Esophagus squamous epithelium (tissue), 5 donors: ENCODE results near the gene FAM3D. TPM values are rescaled to one million over a fixed set of nuclear protein-coding genes. Genes with fewer than 3 reads are reported as not detected.
A peak's percentile ranks its signal among the peaks of the same experiment; 100 is the strongest.

Source experiments
- DNase-seq: peaks from one replicate; lab custom pipeline; 2025; lab: John Stamatoyannopoulos, UW
- H3K27ac ChIP-seq, 4 donors: fragments of 200-600 bp; sonication (generic); one replicate each; pipeline ENCODE4 v1.5.1; 2016 to 2019; ENCODE audit warnings: mild to moderate bottlenecking in 1 of 4
- H3K27me3 ChIP-seq, 4 donors: fragments of 200-600 bp; sonication (generic); 1 replicate in 3 of 4; 2 replicates in 1 of 4; pipeline versions ENCODE4 v1.5.1 to v1.6.0; 2017 to 2021; ENCODE audit warnings: antibody characterized with exemption in 1 of 4
- H3K36me3 ChIP-seq, 3 donors: fragments of 200-600 bp; sonication (generic); one replicate each; pipeline ENCODE4 v1.5.1; 2016 to 2019
- H3K4me1 ChIP-seq, 3 donors: fragments of 200-600 bp; sonication (generic); one replicate each; pipeline ENCODE4 v1.5.1; 2017 to 2019
- H3K4me3 ChIP-seq, 4 donors: fragments of 200-600 bp; sonication (generic); 1 replicate in 3 of 4; 2 replicates in 1 of 4; pipeline ENCODE4 v1.5.1; 2016 to 2019; ENCODE audit warnings: mild to moderate bottlenecking in 2 of 4, moderate library complexity in 1 of 4
- H3K9me3 ChIP-seq, 3 donors: fragments of 200-600 bp; sonication (generic); one replicate each; pipeline ENCODE4 v1.5.1; 2016 to 2019
- POLR2A ChIP-seq, 4 donors: fragments of 450-650 bp; IDR thresholded peaks; one replicate each; pipeline ENCODE4 v1.6.1; 2017; ENCODE audit warnings: antibody characterized with exemption in 4 of 4, mild to moderate bottlenecking in 4 of 4, moderate library complexity in 3 of 4
- WGBS, 2 donors: methylation state at CpG; one replicate each; pipeline ENCODE4 v1.1.5; 2018; 5-methylcytosine and 5-hydroxymethylcytosine counted together
- intact Hi-C: fragments of 100-400 bp; cut with DNase I; formaldehyde crosslinking; loops from one replicate; pipeline ENCODE4 v1.15.0; 2022
- total RNA-seq, 4 donors: library from RNA; depleted of rRNA; stranded (reverse); fragments of >200 nt; gene quantifications; one replicate each; pipeline ENCODE4 v1.1.0, GENCODE V29; 2016
- TF ChIP-seq, protein P1 (sequence below), 6 experiments: fragments of 450-650 bp in 4 of 6; fragments of 200-600 bp in 2 of 6; sonication (generic) in 2 of 6; IDR thresholded peaks; one replicate each; pipeline ENCODE4 v1.5.1; 2016 to 2019; ENCODE audit warnings: antibody characterized with exemption in 6 of 6, mild to moderate bottlenecking in 4 of 6, moderate library complexity in 4 of 6
- donor health status: DM: yes; HTN: yes; CAD: no.

Gene FAM3D
- total RNA-seq, 4 donors from 2014 or later: 84.3 to 214 (median 128) TPM

- no peaks in the 10 kb centered on the region for H3K36me3 ChIP-seq
- intact Hi-C loops: no loop called here
- H3K27ac ChIP-seq: no peak overlapping the region
- H3K27me3 ChIP-seq: no peaks in the 10 kb centered on the region
- no peaks in the 10 kb centered on the region for H3K9me3 ChIP-seq
- peaks cover 4 to 30% (median 6%) of the 10 kb centered on the region in 3 donors for H3K4me1 ChIP-seq
- H3K4me3 ChIP-seq: no peak overlapping the region
- TF ChIP-seq POLR2A (IDR thresholded peaks at IDR 0.05): no peak
- TF ChIP-seq, protein P1, sequence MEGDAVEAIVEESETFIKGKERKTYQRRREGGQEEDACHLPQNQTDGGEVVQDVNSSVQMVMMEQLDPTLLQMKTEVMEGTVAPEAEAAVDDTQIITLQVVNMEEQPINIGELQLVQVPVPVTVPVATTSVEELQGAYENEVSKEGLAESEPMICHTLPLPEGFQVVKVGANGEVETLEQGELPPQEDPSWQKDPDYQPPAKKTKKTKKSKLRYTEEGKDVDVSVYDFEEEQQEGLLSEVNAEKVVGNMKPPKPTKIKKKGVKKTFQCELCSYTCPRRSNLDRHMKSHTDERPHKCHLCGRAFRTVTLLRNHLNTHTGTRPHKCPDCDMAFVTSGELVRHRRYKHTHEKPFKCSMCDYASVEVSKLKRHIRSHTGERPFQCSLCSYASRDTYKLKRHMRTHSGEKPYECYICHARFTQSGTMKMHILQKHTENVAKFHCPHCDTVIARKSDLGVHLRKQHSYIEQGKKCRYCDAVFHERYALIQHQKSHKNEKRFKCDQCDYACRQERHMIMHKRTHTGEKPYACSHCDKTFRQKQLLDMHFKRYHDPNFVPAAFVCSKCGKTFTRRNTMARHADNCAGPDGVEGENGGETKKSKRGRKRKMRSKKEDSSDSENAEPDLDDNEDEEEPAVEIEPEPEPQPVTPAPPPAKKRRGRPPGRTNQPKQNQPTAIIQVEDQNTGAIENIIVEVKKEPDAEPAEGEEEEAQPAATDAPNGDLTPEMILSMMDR (IDR thresholded peaks at IDR 0.05): no peak
- DNase-seq: no peak
- 88 to 100% methylated on average over 1 to 5 of the region's 7 CpGs for WGBS, 2 donors
Observed at GRCh38 chr3:58613236-58614132, 53.1 kb downstream of the FAM3D start.

- DNase-seq: no peak
- Histone ChIP-seq H3K27me3 (no peaks in the 10 kb centered on the region), H3K36me3 (no peaks in the 10 kb centered on the region), H3K27ac (no peak overlapping the region), H3K4me3 (no peak overlapping the region), H3K4me1 (peaks cover 0 to 30% (median under 1%) of the 10 kb centered on the region in 3 donors), H3K9me3 (no peaks in the 10 kb centered on the region)
- intact Hi-C loops: no loop called here
- TF ChIP-seq POLR2A (IDR thresholded peaks at IDR 0.05): no peak
- TF ChIP-seq, protein P1 (IDR thresholded peaks at IDR 0.05): no peak
- 80 to 88% methylated on average over 9 of the region's 9 CpGs for WGBS, 2 donors
Observed at GRCh38 chr3:58612830-58613229, 53.7 kb downstream of the FAM3D start.

GRCh38 chr3:58609990-58610389, 56.6 kb downstream of the FAM3D start:
- DNase-seq: no peak
- no peaks in the 10 kb centered on the region for H3K9me3 ChIP-seq
- no peaks in the 10 kb centered on the region for H3K27me3 ChIP-seq
- 80 to 85% methylated on average over 4 of the region's 7 CpGs for WGBS, 2 donors
- TF ChIP-seq, protein P1 (IDR thresholded peaks at IDR 0.05): no peak
- no peak for TF ChIP-seq POLR2A (IDR thresholded peaks at IDR 0.05)
- H3K4me1 ChIP-seq: peaks cover 0 to 22% (median 0%) of the 10 kb centered on the region in 3 donors
- no peaks in the 10 kb centered on the region for H3K36me3 ChIP-seq
- H3K27ac ChIP-seq: no peak overlapping the region
- intact Hi-C loops: no loop called here
- no peak overlapping the region for H3K4me3 ChIP-seq

- no peaks in the 10 kb centered on the region for H3K9me3 ChIP-seq
- H3K36me3 ChIP-seq: no peaks in the 10 kb centered on the region
- no peak overlapping the region for H3K4me3 ChIP-seq
- 55 to 57% methylated on average over 5 of the region's 5 CpGs for WGBS, 2 donors
- intact Hi-C loops: no loop called here
- TF ChIP-seq POLR2A (IDR thresholded peaks at IDR 0.05): no peak
- H3K27ac ChIP-seq: peak overlapping the region in 1 of 4 donors; percentile 38
- H3K27me3 ChIP-seq: no peaks in the 10 kb centered on the region
- no peak for DNase-seq
- H3K4me1 ChIP-seq: peaks cover 0 to 28% (median 0%) of the 10 kb centered on the region in 3 donors
Observed at GRCh38 chr3:58608648-58609047, 57.9 kb downstream of the FAM3D start.

DNA sequence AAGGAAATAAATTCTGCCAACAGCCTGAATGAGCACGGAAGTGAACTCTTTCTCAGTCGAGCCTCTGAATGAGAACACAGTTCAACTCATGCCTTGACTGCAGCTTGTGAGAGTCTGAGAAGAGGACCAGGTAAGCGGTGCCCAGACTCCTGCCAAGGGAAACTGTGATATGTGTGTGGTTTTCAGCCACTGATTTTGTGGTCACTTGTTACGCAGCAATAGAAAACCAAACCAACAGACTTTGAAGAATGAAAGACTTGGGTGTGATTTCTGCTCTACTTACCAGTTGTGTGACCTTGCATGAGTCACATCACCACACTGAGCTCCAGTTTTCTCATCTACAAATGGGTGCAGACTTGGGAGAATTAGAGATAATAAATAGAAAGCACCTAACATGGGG, 58.8 kb downstream of the FAM3D start:
- DNase-seq: no peak
- no peak overlapping the region for H3K4me3 ChIP-seq
- no peaks in the 10 kb centered on the region for H3K27me3 ChIP-seq
- intact Hi-C loops: no loop called here
- H3K27ac ChIP-seq: no peak overlapping the region
- no peaks in the 10 kb centered on the region for H3K9me3 ChIP-seq
- WGBS, 2 donors: 39 to 71% methylated on average over 4 of the region's 4 CpGs
- no peaks in the 10 kb centered on the region for H3K36me3 ChIP-seq
- H3K4me1 ChIP-seq: peaks cover 0 to 28% (median 0%) of the 10 kb centered on the region in 3 donors
- no peak for TF ChIP-seq POLR2A (IDR thresholded peaks at IDR 0.05)
- TF ChIP-seq, protein P1 (IDR thresholded peaks at IDR 0.05): no peak
